K562 (cell line): Measurements from ENCODE around the gene ELSPBP1. TPM values are rescaled to one million over a fixed set of nuclear protein-coding genes. Genes with fewer than 3 reads are reported as not detected.

Experiments used
- ATAC-seq: fragments of 200-7000 bp; cut with Tn5 transposase; 3 replicates; pipeline ENCODE4 v1.9.1; 2020; ENCODE audit warnings: moderate library complexity
- BruUV-seq: library from RNA; stranded (reverse); fragments of 400-500 nt; replicated peaks from 2 replicates; lab custom pipeline; 2021; lab: Mats Ljungman, UMichigan
- CTCF ChIA-PET: fragments of 300-600 bp; formaldehyde crosslinking; extraction: SDS; loops from one replicate; lab custom pipeline; 2021; ENCODE audit warnings: low intra/inter-chr PET ratio; lab: Yijun Ruan, JAX
- POLR2A ChIA-PET: fragments of 300-600, 350-650 bp; sonication (Branson Sonifier 250); formaldehyde crosslinking; extraction: SDS; loops from one replicate; lab custom pipeline; 2021; ENCODE audit warnings: antibody characterized with exemption, inconsistent platforms; lab: Yijun Ruan, JAX
- DNase-seq, 4 experiments: peaks; one replicate each; pipeline versions ENCODE4 v3.0.0 to v3.0.0-alpha.2; 2011 to 2018; ENCODE audit warnings: low spot score in 3 of 4, mixed read lengths in 3 of 4; ENCODE audit errors: extremely low read depth in 1 of 4
- FAIRE-seq: peaks from 2 replicates; lab custom pipeline; 2011; peaks lifted over from hg19 to GRCh38; lab: Jason Lieb, UNC
- H2AFZ ChIP-seq: 2 replicates; pipeline ENCODE4 v1.6.0; 2011; ENCODE audit warnings: low read depth, low read length, control low read depth, inconsistent platforms
- H3K27ac ChIP-seq: fragments of 200-600 bp; 3 replicates; pipeline ENCODE4 v1.8.0; 2011; ENCODE audit warnings: low read depth, mild to moderate bottlenecking, control low read depth, inconsistent platforms, low read length, moderate library complexity, mixed read lengths; ENCODE audit errors: extremely low read depth
- H3K27me3 ChIP-seq, 2 experiments: fragments of 300-600 bp in 1 of 2; 2 replicates in 1 of 2; 3 replicates in 1 of 2; pipeline versions ENCODE4 v1.6.0 to v1.8.0; 2011; ENCODE audit warnings: inconsistent platforms in 2 of 2, low read length in 2 of 2, mild to moderate bottlenecking in 1 of 2, mixed read lengths in 1 of 2, moderate library complexity in 1 of 2; ENCODE audit not compliant: control insufficient read depth in 2 of 2, insufficient read depth in 2 of 2
- H3K36me3 ChIP-seq: fragments of 300-600 bp; 3 replicates; pipeline ENCODE4 v1.8.0; 2011; ENCODE audit warnings: mild to moderate bottlenecking, low read length, inconsistent platforms; ENCODE audit not compliant: control insufficient read depth, insufficient read depth
- H3K4me1 ChIP-seq, 2 experiments: fragments of 200-600 bp in 1 of 2; replicated peaks in 1 of 2; 2 replicates in 1 of 2; 3 replicates in 1 of 2; pipeline versions ENCODE4 v1.5.1 to v1.8.0; 2011; ENCODE audit warnings: inconsistent platforms in 2 of 2, low read length in 2 of 2, mild to moderate bottlenecking in 1 of 2, mixed read lengths in 1 of 2, moderate library complexity in 1 of 2; ENCODE audit not compliant: control insufficient read depth in 2 of 2, insufficient read depth in 2 of 2
- H3K4me2 ChIP-seq: 2 replicates; pipeline ENCODE4 v1.6.1; 2011; ENCODE audit warnings: low read length, control low read depth, inconsistent platforms, mixed read lengths; ENCODE audit not compliant: insufficient read depth
- H3K4me3 ChIP-seq: fragments of 200-600 bp; sonication (generic), shearing (Covaris generic); 2 replicates; pipeline ENCODE4 v1.5.1; 2016; ENCODE audit warnings: control low read depth, inconsistent platforms
- H3K79me2 ChIP-seq: fragments of 200-600 bp; 3 replicates; pipeline ENCODE4 v1.8.0; 2011; ENCODE audit warnings: low read length, inconsistent platforms; ENCODE audit not compliant: control insufficient read depth, insufficient read depth
- H3K9ac ChIP-seq, 2 experiments: 2 replicates each; pipeline versions ENCODE4 v1.6.0 to v1.6.1; 2011; ENCODE audit warnings: low read depth in 2 of 2, low read length in 2 of 2, control low read depth in 1 of 2, inconsistent platforms in 1 of 2, mild to moderate bottlenecking in 1 of 2, mixed read lengths in 1 of 2; ENCODE audit not compliant: insufficient read depth in 1 of 2
- H3K9me1 ChIP-seq: one replicate; pipeline ENCODE4 v1.6.0; 2011; ENCODE audit warnings: inconsistent platforms, mild to moderate bottlenecking, low read length, moderate library complexity; ENCODE audit not compliant: control insufficient read depth, insufficient read depth
- H3K9me3 ChIP-seq: replicated peaks from 2 replicates; pipeline ENCODE4 v1.5.1; 2011; ENCODE audit warnings: low read depth, low read length, inconsistent platforms; ENCODE audit not compliant: control insufficient read depth, insufficient read depth
- H4K20me1 ChIP-seq: replicated peaks from 2 replicates; pipeline ENCODE4 v1.6.1; 2011; ENCODE audit warnings: low read length, inconsistent platforms, mixed read lengths; ENCODE audit not compliant: control insufficient read depth, insufficient read depth
- CAMTA2 ChIP-seq: fragments of 250-450 bp; sonication (Bioruptor Pico); conservative IDR thresholded peaks from 2 replicates; pipeline ENCODE4 v1.5.1; 2022
- HCFC1 ChIP-seq: IDR thresholded peaks from 2 replicates; pipeline ENCODE4 v1.6.1; 2012; ENCODE audit warnings: low read depth, low read length, improper control_type of control experiment
- IFI16 ChIP-seq: fragments of 250-450 bp; sonication (Bioruptor Pico); IDR thresholded peaks from 2 replicates; pipeline ENCODE4 v2.1.2; 2022; ENCODE audit warnings: mild to moderate bottlenecking, inconsistent platforms
- NELFE ChIP-seq: IDR thresholded peaks from 2 replicates; pipeline ENCODE4 v1.6.1; 2011; ENCODE audit warnings: mild to moderate bottlenecking; ENCODE audit not compliant: insufficient read depth, insufficient read length
- PTRF ChIP-seq: fragments of 450-650 bp; IDR thresholded peaks from 2 replicates; pipeline ENCODE4 v1.6.1; 2016; ENCODE audit warnings: mild to moderate bottlenecking, missing genetic modification characterization, missing compliant biosample characterization
- SMARCC2 ChIP-seq: fragments of 450-650 bp; IDR thresholded peaks from 2 replicates; pipeline ENCODE4 v1.6.1; 2017; ENCODE audit warnings: antibody characterized with exemption, moderate library complexity, mild to moderate bottlenecking, low read depth
- TAF9B ChIP-seq: fragments of 450-650 bp; IDR thresholded peaks from 2 replicates; pipeline ENCODE4 v1.6.1; 2018; ENCODE audit warnings: mild to moderate bottlenecking; ENCODE audit not compliant: partially characterized antibody
- TBP ChIP-seq: optimal IDR thresholded peaks from 2 replicates; pipeline ENCODE3; 2011; ENCODE audit warnings: low read depth, low read length, improper control_type of control experiment
- WGBS: fragments of 100-300 bp; shearing (Covaris generic); methylation state at CpG from one replicate; pipeline ENCODE4 v1.1.6; 2016; ENCODE audit warnings: low coverage, mixed read lengths; ENCODE audit not compliant: insufficient coverage; ENCODE audit errors: missing lambda C conversion rate; 5-methylcytosine and 5-hydroxymethylcytosine counted together
- in situ Hi-C: fragments of 300-500 bp; cut with MboI; formaldehyde crosslinking; loops from 4 replicates; pipeline ENCODE4 v1.15.0; 2018; ENCODE audit warnings: inconsistent platforms, mixed read lengths
- intact Hi-C: fragments of 100-400 bp; cut with micrococcal nuclease; formaldehyde crosslinking; loops from 2 replicates; pipeline ENCODE4 v1.14.2; 2022
- polyA plus RNA-seq, 8 experiments: library from polyadenylated mRNA; depleted of rRNA in 4 of 8; stranded (reverse) in 5 of 8; unstranded in 3 of 8; fragments of >200 nt; fragmentation: Nextera tagmentation in 2 of 8; fragmentation: Illumina TruSeq in 1 of 8; extraction: Ambion mirVana in 2 of 8; extraction: Trizol in 1 of 8; gene quantifications; 2 replicates each; pipeline versions ENCODE4 v1.2.1 to v1.2.3, GENCODE V29; 2011 to 2014; ENCODE audit warnings: inconsistent platforms in 1 of 8, missing spikeins in 1 of 8
- total RNA-seq, 7 experiments: library from RNA; depleted of rRNA in 6 of 7; stranded (reverse); fragments of >200 nt in 6 of 7; fragmentation: Illumina TruSeq in 2 of 7; extraction: Trizol in 2 of 7; gene quantifications; 2 replicates each; pipeline versions ENCODE4 v1.2.1 to v1.2.3, GENCODE V29; 2011 to 2021; ENCODE audit warnings: low replicate concordance in 1 of 7
- TF ChIP-seq, protein P1 (sequence below): sonication (generic); formaldehyde crosslinking; IDR thresholded peaks from 2 replicates; pipeline ENCODE4 v1.4.0; 2020; ENCODE audit warnings: mild to moderate bottlenecking, missing genetic modification reagents
- TF ChIP-seq, protein P2 (sequence below): fragments of 250-450 bp; sonication (Bioruptor Pico); IDR thresholded peaks from 2 replicates; pipeline ENCODE4 v1.4.0; 2020; ENCODE audit warnings: mild to moderate bottlenecking, moderate library complexity

ELSPBP1 gene
- total and polyA plus RNA-seq, 9 of the 15 experiments (the other 6 are each of a cell fraction or from before 2014, with no cell fraction given): not detected

- no peaks in the 10 kb centered on the region for H3K79me2 ChIP-seq
Observed at GRCh38 chr19:48020686-48021085, 26.3 kb downstream of the ELSPBP1 start.

More at GRCh38 chr19:48020686-48021085, 26.3 kb downstream of the ELSPBP1 start:
- Histone ChIP-seq H3K9me3 (no peaks in the 10 kb centered on the region), H4K20me1 (no peaks in the 10 kb centered on the region; the same call in 1 of the 2 replicates), H3K4me2 (no peak overlapping the region), H3K36me3 (no peaks in the 10 kb centered on the region), H3K9ac (no peak overlapping the region), H3K27me3 (peaks cover 13 to 36% of the 10 kb centered on the region in 2 experiments), H3K4me3 (no peak overlapping the region), H2AFZ (no peak overlapping the region), H3K9me1 (no peaks in the 10 kb centered on the region), H3K4me1 (no peaks in the 10 kb centered on the region), H3K27ac (no peak overlapping the region)
- DNase-seq (no peak), ATAC-seq (no peak), FAIRE-seq (no peak)
- BruUV-seq: no TSS peak
- intact Hi-C loops (no loop called here), in situ Hi-C loops (no loop called here)
- ChIA-PET CTCF (no interaction called here), POLR2A (no interaction called here)
- WGBS: 0% methylated on average over 3 of the region's 3 CpGs
- no peak for TF ChIP-seq IFI16 (CRISPR knock-in tag)
- no peak for TF ChIP-seq TAF9B
- TF ChIP-seq HCFC1: no peak
- TF ChIP-seq, protein P1, sequence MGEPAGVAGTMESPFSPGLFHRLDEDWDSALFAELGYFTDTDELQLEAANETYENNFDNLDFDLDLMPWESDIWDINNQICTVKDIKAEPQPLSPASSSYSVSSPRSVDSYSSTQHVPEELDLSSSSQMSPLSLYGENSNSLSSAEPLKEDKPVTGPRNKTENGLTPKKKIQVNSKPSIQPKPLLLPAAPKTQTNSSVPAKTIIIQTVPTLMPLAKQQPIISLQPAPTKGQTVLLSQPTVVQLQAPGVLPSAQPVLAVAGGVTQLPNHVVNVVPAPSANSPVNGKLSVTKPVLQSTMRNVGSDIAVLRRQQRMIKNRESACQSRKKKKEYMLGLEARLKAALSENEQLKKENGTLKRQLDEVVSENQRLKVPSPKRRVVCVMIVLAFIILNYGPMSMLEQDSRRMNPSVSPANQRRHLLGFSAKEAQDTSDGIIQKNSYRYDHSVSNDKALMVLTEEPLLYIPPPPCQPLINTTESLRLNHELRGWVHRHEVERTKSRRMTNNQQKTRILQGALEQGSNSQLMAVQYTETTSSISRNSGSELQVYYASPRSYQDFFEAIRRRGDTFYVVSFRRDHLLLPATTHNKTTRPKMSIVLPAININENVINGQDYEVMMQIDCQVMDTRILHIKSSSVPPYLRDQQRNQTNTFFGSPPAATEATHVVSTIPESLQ (CRISPR knock-in tag): no peak
- TF ChIP-seq, protein P2, sequence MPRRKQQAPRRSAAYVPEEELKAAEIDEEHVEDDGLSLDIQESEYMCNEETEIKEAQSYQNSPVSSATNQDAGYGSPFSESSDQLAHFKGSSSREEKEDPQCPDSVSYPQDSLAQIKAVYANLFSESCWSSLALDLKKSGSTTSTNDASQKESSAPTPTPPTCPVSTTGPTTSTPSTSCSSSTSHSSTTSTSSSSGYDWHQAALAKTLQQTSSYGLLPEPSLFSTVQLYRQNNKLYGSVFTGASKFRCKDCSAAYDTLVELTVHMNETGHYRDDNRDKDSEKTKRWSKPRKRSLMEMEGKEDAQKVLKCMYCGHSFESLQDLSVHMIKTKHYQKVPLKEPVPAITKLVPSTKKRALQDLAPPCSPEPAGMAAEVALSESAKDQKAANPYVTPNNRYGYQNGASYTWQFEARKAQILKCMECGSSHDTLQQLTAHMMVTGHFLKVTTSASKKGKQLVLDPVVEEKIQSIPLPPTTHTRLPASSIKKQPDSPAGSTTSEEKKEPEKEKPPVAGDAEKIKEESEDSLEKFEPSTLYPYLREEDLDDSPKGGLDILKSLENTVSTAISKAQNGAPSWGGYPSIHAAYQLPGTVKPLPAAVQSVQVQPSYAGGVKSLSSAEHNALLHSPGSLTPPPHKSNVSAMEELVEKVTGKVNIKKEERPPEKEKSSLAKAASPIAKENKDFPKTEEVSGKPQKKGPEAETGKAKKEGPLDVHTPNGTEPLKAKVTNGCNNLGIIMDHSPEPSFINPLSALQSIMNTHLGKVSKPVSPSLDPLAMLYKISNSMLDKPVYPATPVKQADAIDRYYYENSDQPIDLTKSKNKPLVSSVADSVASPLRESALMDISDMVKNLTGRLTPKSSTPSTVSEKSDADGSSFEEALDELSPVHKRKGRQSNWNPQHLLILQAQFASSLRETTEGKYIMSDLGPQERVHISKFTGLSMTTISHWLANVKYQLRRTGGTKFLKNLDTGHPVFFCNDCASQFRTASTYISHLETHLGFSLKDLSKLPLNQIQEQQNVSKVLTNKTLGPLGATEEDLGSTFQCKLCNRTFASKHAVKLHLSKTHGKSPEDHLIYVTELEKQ (CRISPR knock-in tag): no peak
- TF ChIP-seq CAMTA2 (CRISPR knock-in tag): no peak
- no peak for TF ChIP-seq PTRF (tag)
- no peak for TF ChIP-seq NELFE
- no peak for TF ChIP-seq SMARCC2
- TF ChIP-seq TBP: no peak
